Activated effector memory CD4-positive, alpha-beta T cell treated with Interleukin-2 at 50 U/mL for 16 hours (primary cell): ENCODE results near the gene ATF5.
"Not testable (repeated sequence)": the region's sequence is repeated elsewhere in the genome, so short reads cannot be mapped to it uniquely, and the experiment has no call there.

ENCODE experiments used
- DNase-seq: peaks from one replicate; pipeline ENCODE4 v3.0.0-alpha.2; 2020

The ATF5 gene

DNA sequence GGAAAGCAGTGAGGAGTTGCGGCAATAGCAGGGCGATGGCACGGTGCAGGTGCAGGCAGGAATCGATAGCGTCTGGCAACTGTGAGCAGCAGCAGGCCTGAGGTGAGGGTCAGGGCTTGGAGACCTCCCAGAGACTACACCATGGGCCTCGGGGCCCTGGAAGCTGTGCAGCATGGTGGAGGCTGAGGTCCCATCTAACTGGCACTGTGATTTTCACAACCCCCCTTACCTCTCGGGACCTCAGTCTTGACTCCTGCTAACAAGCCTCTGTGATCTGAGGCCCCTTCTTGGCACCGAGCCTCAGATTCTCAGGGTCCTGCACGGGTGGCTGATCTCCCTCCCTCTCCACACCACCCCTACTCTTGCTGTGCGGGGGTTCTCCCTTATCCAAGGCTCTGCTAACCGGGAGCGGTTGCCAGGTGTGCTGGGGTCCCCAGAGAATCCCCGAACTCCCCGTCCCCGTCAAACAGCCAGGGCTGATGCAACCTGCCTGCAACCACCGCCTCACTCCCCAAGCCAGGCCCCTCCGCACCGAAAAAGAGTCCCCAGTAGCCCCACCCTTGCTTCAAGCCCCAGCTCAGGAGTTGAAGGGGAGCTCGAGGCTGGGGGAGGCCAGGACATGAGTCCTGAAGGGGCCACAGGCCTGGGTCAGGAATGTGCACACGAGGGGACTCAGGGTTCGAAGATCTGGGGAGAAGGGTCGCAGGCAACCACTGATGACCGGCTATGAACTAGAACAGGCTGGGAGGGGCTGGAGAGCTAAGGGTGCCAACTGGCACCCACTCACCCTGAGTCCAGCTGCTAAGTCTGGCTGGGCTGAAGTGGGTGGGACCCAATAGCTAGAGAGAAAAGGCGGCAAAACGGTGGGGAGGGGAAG lies 4.8 kb upstream of the ATF5 start:
- no peak for DNase-seq

DNA sequence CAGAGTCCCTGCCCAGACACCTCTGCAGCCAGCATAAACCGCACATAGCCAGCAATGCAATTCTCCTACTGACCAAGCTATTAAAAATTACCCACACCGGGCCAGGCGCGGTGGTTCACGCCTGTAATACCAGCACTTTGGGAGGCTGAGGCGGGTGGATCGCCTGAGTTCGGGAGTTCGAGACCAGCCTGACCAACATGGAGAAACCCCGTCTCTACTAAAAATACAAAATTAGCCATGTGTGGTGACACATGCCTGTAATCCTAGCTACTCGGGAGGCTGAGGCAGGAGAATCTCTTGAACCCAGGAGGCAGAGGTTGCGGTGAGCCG lies 4.2 kb upstream of the ATF5 start:
- not testable (repeated sequence) for DNase-seq

DNA sequence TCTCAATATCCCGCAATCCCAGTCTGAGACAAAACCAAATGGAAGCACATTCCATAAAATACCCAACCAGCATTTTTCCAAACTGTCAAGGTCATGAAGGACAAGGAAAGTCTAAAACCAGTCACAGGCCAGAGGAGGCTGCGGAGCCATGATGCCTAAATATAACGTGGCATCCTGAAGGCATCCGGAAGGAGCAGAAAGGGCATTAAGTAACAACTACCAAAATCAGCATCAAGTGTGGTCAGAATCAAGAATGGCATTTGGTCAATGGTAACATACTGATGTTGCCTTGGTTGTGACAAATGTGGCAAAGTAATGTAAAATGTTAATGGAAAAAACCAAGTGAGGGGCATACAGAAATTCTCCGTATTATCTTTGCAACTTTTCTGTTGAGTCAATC lies 3.5 kb upstream of the ATF5 start:
- DNase-seq = no peak

DNA sequence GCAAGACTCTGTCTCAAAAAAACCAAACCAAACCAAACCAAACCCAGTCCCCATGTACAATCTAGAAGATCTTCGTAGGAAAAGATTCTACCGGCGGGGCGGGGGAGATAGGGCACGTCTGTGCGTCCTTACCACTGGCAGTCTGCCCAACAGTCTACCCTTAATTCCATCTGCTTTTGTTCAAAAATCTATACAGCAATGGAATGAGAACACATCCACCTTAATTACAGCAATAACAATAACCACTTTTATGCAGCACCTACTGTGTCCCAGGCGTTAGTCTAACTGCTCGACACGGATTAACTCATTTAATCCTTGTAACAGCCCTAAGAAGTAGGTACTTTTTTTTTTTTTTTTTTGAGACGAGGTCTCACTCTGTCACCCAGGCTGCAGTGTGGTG lies 2.5 kb upstream of the ATF5 start:
- no peak for DNase-seq

DNA sequence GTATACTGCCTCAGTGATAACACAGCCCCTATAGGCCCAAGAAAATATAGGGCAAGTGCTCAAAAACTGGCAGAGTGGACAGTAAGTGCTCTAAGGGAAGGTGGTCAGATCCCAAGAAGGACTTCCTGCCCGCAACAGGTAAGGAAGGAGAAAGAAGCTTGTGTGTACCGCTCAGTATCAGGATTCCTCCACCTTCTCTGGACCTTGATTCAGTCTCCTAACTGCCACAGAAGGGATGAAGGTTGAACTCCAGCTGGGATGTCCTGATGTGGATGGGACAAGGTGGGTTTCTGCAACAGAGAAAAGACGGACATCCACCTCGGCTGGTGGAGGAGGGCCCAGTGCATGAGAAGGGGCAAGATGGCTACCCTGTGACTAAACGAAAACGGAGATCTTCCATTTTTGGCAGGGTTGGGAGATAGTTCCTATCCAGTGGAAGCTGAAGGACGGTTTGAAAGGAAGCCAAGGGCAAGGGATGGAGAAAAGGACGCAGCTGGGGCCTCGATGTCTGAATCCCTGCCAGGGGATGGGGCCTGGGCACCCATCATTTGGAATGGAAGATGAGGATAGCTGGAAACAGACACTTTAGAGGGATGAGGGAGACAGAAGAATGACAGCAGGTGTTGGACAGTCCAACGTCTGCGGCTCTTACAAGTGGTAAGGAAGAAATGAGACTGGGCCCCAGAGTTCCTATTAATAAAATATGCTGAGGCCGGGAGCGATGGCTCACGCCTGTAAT lies 1.3 kb upstream of the ATF5 start:
- DNase-seq = no peak

DNA sequence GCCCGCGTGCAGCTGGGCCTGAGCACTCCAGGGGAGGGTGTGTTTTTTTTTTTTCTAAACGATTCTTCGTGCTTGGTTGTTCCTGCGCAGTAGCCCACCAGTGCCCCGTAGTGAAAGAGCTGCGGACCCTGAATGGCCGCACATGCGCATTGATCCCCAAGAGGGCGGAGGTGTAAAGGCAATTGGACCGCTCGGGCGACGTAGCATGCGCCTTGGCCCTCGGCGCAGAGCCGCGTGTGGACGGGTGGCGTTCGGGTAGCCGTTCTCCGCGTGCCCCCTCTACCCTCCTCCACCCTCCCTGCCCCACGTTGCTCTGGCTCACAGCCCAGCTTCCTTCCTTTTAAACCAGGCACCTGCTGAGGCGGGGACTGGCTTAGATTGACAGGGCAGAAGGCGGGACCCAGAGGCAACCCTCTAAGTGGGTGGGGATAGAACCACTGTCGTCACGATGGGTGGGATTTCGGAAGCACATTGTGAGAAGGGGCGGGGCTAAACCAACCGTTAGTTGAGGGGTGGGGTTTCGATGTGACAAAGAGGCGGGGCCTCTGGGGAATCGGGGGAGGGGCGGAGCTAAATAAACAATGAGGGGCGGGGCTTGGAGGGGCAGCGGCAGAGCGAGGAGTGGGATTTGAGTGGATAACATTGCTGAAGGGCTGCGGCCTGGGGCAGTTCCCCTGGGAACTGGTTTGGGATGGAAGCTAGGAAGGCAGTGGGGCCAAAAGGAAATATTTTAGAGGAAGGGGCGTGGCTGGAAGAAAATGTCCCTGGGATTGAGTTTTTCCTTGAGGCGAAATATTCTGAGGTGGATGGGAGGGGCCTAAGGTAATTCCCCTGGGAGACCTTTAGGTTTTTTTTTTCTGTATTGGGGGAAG lies 842 bp downstream of the ATF5 start:
- DNase-seq = peak; percentile 84

DNA sequence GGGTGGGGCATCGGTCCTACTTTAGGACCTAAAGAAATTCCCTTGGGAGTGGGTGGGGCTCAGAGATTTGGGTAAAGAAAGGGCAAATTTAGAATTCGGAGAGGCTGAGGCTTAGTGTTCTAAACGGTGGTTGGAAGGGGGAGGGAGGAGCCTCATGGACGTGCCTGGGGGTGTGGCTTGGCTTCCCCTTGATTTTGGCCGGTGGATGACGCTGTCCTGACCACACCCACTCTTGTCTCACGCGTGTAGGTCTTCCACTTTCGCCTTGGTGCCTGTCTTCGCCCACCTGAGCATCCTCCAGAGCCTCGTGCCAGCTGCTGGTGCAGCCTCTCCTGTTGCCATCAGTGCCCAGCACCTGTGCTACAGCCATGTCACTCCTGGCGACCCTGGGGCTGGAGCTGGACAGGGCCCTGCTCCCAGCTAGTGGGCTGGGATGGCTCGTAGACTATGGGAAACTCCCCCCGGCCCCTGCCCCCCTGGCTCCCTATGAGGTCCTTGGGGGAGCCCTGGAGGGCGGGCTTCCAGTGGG lies 1.5 kb downstream of the ATF5 start:
- DNase-seq = no peak

DNA sequence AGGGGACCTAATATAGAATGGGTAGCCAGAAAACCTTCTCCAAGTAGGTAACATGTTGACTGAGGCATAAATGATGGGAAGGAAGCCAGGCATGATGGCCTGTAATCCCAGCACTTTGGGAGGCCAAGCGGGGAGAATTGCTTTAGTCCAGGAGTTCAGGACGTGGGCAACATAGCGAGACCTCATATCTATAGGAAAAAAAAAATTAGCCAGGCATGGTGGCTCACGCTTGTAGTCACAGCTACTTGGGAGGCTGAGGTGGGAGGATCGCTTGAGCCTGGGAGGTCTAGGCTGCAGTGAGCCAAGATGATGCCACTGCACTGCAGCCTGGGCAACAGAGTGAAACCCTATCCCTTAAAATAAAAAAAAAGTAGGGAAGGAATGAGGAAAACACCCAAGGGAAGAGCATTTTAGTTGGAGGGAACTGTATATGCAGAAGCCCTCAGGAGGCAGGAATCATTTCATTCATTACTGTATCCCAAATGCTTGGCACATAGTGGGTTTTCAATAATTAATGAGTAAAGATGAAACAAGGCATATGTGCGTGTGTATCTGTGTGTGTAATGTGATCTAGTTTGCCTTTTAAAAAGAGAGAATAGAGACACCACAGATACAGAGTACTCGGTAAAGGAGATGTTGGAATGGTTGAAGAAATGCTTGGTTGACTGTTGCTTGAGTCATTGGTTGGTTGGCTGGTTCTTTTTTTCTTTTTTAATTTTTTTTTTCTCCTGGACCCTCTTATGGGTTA lies 2.5 kb downstream of the ATF5 start:
- no peak for DNase-seq

DNA sequence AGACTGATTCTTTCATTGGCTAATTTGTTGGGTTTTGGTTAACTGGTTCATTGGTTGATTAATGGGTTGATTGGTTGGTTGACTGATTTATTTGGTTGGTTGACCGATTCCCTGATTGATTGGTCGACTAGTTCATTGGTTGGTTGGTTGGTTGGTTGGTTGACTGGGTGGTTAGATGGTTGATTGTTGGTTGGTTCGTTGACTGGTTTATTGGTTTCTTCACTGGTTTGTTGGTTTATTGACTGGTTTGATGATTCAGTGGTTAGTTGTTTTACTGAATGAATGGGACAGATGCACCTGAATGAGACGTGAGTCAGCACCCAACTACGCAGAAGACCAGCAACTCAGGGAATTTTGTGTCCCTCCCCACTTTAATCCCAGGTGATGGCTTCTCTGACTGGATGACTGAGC lies 3.0 kb downstream of the ATF5 start:
- no peak for DNase-seq

DNA sequence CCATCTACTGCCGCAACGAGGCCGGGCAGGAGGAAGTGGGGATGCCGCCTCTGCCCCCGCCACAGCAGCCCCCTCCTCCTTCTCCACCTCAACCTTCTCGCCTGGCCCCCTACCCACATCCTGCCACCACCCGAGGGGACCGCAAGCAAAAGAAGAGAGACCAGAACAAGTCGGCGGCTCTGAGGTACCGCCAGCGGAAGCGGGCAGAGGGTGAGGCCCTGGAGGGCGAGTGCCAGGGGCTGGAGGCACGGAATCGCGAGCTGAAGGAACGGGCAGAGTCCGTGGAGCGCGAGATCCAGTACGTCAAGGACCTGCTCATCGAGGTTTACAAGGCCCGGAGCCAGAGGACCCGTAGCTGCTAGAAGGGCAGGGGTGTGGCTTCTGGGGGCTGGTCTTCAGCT lies 3.7 kb downstream of the ATF5 start:
- peak; percentile 56 for DNase-seq

DNA sequence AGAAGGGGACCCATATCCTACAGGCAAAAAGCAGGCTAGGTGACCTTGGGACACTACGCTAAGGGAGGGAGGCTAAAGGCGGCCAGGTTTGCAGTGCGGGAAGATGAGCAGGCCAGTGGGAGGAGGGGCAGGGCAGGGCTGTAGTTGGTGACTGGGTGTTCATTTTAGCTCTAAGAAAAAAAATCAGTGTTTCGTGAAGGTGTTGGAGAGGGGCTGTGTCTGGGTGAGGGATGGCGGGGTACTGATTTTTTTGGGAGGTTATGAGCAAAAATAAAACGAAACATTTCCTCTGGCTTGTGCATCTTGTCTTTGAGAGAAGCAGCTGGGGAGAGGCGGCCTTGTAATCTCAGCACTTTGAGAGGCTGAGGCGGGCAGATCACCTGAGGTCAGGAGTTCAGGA lies 4.6 kb downstream of the ATF5 start:
- DNase-seq = no peak

DNA sequence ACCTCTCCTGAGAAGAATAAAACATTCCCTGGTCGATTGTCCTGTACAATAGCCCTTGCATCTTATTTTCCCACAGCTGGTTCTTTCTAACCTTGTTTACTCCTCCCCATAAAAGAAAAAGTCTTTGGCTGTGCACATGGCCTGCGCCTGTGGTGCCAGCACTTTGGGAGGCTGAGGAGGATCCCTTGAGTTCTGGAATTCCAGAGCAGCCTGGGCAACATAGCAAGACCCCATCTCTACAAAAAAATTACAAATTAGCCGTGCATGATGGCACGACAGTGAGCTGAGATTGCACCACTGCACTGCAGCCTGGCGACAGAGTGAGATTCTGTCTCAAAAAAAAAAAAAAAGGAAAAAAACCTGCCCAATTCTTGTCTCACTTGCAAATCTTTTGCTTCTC lies 7.5 kb downstream of the ATF5 start:
- no peak for DNase-seq

DNA sequence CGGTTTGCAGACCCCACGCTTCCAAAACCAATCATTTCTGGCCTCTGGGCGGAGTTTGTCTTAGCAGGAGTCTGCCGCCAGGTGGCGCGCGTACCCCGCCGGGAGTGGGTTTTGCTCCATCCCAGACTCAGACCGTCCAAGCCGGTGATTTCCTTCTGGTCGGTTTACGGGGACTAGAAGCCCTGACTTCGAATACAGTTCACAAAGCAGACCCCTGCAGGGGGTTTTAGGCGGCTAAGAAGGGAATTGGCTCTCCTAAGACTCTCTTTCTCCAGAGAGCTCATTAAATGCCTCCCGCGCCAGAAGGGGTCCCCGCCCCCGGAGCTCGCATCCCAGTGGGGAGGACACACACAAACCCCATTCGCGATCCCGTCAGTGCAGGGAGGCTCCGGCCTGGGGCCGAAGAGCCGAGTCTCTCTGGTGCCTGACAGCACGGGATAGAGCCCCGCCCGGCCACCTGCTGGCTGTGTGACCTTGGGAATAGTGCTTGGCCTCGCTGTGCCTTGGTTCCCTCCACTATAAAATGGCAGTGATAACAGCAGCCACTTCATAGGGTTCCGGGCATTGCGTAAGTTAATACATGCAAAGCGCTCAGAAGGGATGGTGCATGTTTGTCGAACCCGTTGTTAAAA lies 8.9 kb downstream of the ATF5 start:
- DNase-seq = peak; percentile 65

DNA sequence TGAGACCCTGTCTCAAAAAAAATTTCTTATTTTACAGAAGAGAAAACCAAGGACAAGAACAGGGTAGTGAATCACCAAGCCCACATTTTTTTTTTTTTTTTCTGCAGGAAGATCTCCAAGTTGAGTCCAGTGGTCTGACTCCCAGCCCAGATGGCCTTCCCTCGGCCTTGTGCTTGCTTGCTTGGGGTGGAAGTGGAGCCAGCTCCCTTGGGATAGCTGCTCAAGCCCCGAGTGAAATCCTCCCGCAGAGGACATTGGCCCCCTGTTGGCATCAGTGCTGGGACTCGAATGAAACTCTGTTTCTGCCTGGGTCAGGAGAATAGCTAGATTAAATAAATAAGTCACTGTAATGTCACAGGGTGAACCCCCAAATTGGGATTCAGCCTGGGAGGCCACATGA lies 9.7 kb downstream of the ATF5 start:
- DNase-seq = no peak

DNA sequence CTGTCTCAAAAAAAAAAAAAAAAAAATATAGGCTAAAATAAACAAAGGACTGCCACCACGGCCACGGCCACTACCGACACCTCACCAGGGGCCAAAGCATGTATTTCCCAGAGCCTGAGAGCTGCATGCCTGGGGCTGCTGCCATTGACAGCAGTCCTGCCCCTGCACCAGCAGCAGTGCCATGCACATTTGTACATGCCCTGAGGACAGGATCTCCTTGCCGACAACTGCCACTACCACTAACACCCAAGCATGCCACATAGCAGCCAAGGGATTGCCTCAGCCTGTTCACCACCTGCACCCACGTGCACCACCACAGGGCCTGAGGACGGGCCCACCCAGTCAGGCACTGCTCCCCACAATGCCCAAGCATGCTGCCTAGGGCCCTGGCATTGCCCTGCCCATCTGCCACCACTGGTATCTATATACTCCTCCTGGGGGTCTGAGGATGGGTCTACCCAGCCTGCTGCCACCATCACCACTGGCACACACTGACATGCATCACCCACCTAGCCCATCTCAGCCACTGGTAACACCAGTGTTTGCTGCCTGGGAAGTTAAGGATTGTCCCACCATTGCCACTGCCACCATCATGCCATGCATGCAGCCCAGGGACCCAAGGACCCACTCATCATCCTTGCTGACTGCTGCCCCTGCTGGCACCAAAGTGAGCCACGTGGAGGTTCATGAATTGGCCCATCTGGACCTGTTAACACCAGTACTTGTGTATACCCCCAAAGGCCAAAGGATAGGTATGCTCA lies 10.9 kb downstream of the ATF5 start:
- DNase-seq = no peak

DNA sequence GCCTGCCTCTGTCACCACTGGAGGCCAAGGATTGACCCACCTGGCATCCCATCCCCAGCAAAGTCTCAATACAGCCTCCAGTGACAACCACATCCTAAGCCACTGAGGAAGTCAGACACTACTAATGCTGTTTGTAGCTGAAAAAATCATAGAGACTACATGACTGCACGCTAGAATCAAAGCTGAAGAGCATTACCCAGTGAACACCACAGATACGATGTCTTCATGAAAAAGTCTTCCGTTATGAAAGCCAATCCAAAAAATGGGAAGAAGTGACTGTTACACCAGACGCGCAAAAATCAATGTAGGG lies 11.4 kb downstream of the ATF5 start:
- DNase-seq = no peak

DNA sequence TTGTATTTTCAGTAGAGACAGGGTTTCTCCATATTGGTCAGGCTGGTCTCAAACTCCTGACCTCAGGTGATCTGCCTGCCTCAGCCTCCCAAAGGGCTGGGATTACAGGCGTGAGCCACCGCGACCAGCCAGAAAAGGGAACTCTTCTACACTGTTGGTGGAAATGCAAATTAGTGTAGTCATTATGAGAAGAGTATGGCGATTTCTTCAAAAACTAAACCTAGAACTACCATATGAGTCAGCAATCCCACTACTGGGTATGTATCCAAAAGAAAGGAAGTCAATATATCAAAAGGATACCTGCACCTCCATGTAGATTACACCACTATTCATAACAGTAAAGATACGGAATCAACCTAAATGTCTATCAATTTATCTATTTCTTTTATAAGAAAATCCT lies 15.6 kb downstream of the ATF5 start:
- DNase-seq = not testable (repeated sequence)

DNA sequence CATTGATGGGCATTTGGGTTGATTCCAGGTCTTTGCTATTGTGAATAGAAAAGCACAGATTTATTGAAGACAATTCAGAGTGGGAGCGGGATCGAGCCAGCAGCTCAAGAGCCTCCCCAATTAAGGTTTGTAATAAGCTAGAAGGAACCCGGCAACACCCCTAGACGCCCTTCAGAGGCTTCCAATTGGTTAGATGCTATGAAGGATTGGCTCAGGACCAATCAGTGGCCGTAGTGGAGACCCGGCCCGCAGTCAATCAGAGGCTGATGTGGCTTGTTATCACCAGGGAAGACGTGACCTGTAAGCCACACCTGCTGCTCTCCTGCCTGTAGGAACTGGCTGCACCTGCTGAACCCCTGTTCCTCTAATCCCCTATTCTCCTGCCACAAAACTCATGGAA lies 17.4 kb downstream of the ATF5 start:
- no peak for DNase-seq

DNA sequence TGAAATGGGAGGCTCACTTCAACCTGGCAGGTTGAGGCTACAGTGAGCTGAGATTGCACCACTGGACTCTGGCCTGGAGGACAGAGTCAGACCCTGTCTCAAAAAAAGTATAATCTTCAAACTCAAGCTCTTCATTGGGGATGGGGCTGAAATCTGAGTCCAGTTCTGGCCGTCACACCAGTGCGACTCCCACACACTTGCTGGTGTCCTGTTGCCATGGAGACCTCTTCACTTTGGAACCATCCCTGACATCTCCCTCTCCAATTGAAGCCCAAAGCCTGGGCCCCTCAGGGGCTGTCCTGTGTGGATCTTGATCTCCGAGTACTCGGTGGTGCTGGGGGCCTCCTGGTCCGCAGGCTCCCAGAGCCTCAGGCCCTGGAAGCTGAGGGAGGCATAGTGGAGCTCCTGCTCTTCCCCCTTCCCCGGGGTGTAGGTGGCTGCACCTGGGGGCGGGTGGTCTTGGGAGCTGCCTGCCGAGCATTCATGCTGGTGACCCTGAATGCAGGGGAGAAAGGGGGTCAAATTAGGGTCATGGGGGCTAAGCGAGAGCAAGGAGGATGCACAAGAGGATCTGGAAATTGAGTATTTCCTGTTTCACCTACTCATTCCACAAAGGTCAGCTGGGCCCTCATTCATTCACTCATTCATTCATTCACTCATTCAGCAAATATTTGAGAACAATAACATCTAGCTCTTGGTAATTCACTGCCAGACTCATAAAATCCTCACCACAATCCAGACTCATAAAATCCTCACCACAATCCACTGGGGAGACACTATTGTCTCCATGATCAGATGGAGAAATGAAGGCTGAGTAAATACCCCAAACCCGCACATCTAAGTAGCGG lies 21.0 kb downstream of the ATF5 start:
- no peak for DNase-seq

DNA sequence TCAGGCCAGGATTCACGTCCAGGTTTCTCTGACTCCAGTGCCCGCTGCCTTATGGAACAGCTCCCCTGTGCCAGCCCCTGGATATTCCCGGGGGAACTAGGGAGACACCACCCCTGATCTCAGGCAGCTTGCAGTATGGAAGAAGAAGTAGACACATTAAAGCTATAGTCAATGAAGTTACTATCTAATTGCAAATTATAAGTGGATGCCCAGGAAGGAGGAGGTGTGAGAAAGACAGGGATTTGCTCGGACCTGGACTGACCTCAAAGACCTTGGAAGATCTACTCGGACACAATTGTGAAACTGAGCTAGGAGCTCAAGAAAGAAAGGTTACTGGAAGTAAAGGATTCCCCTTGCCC lies 21.6 kb downstream of the ATF5 start:
- no peak for DNase-seq
